CD8-positive, alpha-beta memory T cell (primary cell): Measurements from ENCODE around the gene ENTREP3. TPM values are rescaled to one million over a fixed set of nuclear protein-coding genes. Genes with fewer than 3 reads are reported as not detected.

ENCODE experiments used
- CTCF ChIA-PET: fragments of 350-600 bp; sonication (Branson Sonifier 250); formaldehyde crosslinking; loops from one replicate; lab custom pipeline; 2021; ENCODE audit warnings: antibody characterized with exemption; lab: Charles Lee
- POLR2A ChIA-PET: fragments of 350-600 bp; sonication (Branson Sonifier 250); formaldehyde crosslinking; loops from one replicate; lab custom pipeline; 2021; ENCODE audit warnings: antibody characterized with exemption; lab: Charles Lee
- DNase-seq, 5 donors: peaks; one replicate each; pipeline versions ENCODE4 v3.0.0 to v3.0.0-alpha.2; 2020 to 2022; ENCODE audit warnings: mixed read lengths in 1 of 5
- H3K27ac ChIP-seq: one replicate; pipeline ENCODE4 v1.7.0; 2013; ENCODE audit warnings: low read depth, mild to moderate bottlenecking, low read length, moderate library complexity
- H3K27me3 ChIP-seq: 2 replicates; pipeline ENCODE4 v1.7.0; 2013; ENCODE audit warnings: low read length, mild to moderate bottlenecking; ENCODE audit not compliant: insufficient read depth, poor library complexity, severe bottlenecking
- H3K36me3 ChIP-seq: 2 replicates; pipeline ENCODE4 v1.7.0; 2013; ENCODE audit warnings: mild to moderate bottlenecking, low read length, moderate library complexity; ENCODE audit not compliant: insufficient read depth
- H3K4me1 ChIP-seq: 2 replicates; pipeline ENCODE4 v1.7.0; 2013; ENCODE audit warnings: mild to moderate bottlenecking, low read length, moderate library complexity; ENCODE audit not compliant: insufficient read depth
- H3K4me3 ChIP-seq: 2 replicates; pipeline ENCODE4 v1.7.0; 2013; ENCODE audit warnings: mild to moderate bottlenecking, low read length
- H3K9me3 ChIP-seq: 2 replicates; pipeline ENCODE4 v1.7.0; 2013; ENCODE audit warnings: mild to moderate bottlenecking, low read length
- H3K27ac Mint-ChIP-seq, 8 donors: one replicate each; pipeline ENCODE4 v1.8.0; 2020 to 2021; ENCODE audit warnings: mixed read lengths in 8 of 8, mild to moderate bottlenecking in 6 of 8, inconsistent platforms in 3 of 8, moderate library complexity in 3 of 8
- H3K27me3 Mint-ChIP-seq, 2 donors: one replicate each; pipeline ENCODE4 v1.8.0; 2020 to 2021; ENCODE audit warnings: mixed read lengths in 2 of 2, mild to moderate bottlenecking in 1 of 2, moderate library complexity in 1 of 2
- H3K36me3 Mint-ChIP-seq, 3 donors: one replicate each; pipeline ENCODE4 v1.8.0; 2020 to 2021; ENCODE audit warnings: mixed read lengths in 3 of 3, inconsistent platforms in 1 of 3, mild to moderate bottlenecking in 1 of 3
- H3K4me1 Mint-ChIP-seq, 3 donors: one replicate each; pipeline ENCODE4 v1.8.0; 2020 to 2021; ENCODE audit warnings: mixed read lengths in 3 of 3, inconsistent platforms in 1 of 3, mild to moderate bottlenecking in 1 of 3
- H3K4me3 Mint-ChIP-seq, 7 donors: one replicate each; pipeline ENCODE4 v1.8.0; 2020 to 2021; ENCODE audit warnings: mixed read lengths in 7 of 7, mild to moderate bottlenecking in 6 of 7, moderate library complexity in 4 of 7, inconsistent platforms in 2 of 7
- H3K9me3 Mint-ChIP-seq, 5 donors: one replicate each; pipeline ENCODE4 v1.8.0; 2020 to 2022; ENCODE audit warnings: mixed read lengths in 5 of 5, mild to moderate bottlenecking in 3 of 5, moderate library complexity in 2 of 5, inconsistent platforms in 1 of 5
- polyA plus RNA-seq: library from polyadenylated mRNA; unstranded; fragments of 300-500 nt; fragmentation: Illumina TruSeq; gene quantifications from one replicate; pipeline ENCODE4 v1.2.3, GENCODE V29; 2021
- total RNA-seq, 2 experiments: library from RNA; stranded (reverse); gene quantifications; one replicate each; pipeline ENCODE4 v1.2.3, GENCODE V29; 2021

Gene ENTREP3
- total and polyA plus RNA-seq, 3 experiments from 2014 or later = 1.7 to 41.5 (median 39.1) TPM

GRCh38 chr1:155277070-155277901 lies 22.0 kb upstream of the ENTREP3 start, which contains the start of gene HCN3:
HCN3 (plus strand) TSS chr1:155277463; CDS start chr1:155277591, 128 bp downstream.
- H3K4me3 Mint-ChIP-seq = peak within 1 kb of the TSS; percentile 68 to 89 (median 80)
- peak within 1 kb of the TSS; percentile 56 to 87 (median 64) for H3K27ac Mint-ChIP-seq
- no peaks in the 10 kb centered on the region for H3K9me3 Mint-ChIP-seq
- ChIA-PET POLR2A (interaction anchor here (1.0 kb wide), 1 partner anchor 46 kb away, joined by 3 read pairs; no protein-coding TSS in a partner anchor), CTCF (interaction anchor here (1.1 to 9.0 kb wide), 6 partner anchors 11 to 580 kb away, joined by 3 to 64 read pairs (median 7); partner anchors contain the start of gene GON4L)
- H3K27me3 Mint-ChIP-seq = no peaks in the 10 kb centered on the region
- Histone ChIP-seq H3K4me3 (peak within 1 kb of the TSS; percentile 59), H3K4me1 (peaks cover 33% of the 10 kb centered on the region), H3K27me3 (no peaks in the 10 kb centered on the region), H3K36me3 (no peaks in the 10 kb centered on the region), H3K27ac (peak within 1 kb of the TSS; percentile 7), H3K9me3 (no peaks in the 10 kb centered on the region)
- DNase-seq = peak; percentile 82 to 94 (median 91)
- peaks cover 33 to 42% (median 37%) of the 10 kb centered on the region in 3 donors for H3K4me1 Mint-ChIP-seq
- H3K36me3 Mint-ChIP-seq = peaks cover 0 to 10% (median 0%) of the 10 kb centered on the region in 3 donors

GRCh38 chr1:155273343-155274245 lies 18.3 kb upstream of the ENTREP3 start, which contains the start of gene CLK2:
CLK2 (minus strand) TSS chr1:155273504; CDS start chr1:155270977, 2,527 bp downstream.
- POLR2A ChIA-PET = interaction anchor here (0.7 to 3.6 kb wide), 9 partner anchors 10 to 1315 kb away, joined by 3 to 25 read pairs (median 3); partner anchors contain the start of genes FDPS and SCAMP3
- DNase-seq = peak; percentile 90 to 96 (median 92)
- Mint-ChIP-seq H3K4me1 (peaks cover 41 to 56% (median 50%) of the 10 kb centered on the region in 3 donors), H3K27me3 (no peaks in the 10 kb centered on the region), H3K27ac (peak within 1 kb of the TSS; percentile 80 to 99 (median 95)), H3K4me3 (peak within 1 kb of the TSS; percentile 90 to 97 (median 95)), H3K36me3 (peaks cover 0 to 38% (median 12%) of the 10 kb centered on the region in 3 donors), H3K9me3 (no peaks in the 10 kb centered on the region)
- Histone ChIP-seq H3K4me3 (peak within 1 kb of the TSS; percentile 87), H3K9me3 (no peaks in the 10 kb centered on the region), H3K36me3 (peaks cover 23% of the 10 kb centered on the region), H3K27ac (peak within 1 kb of the TSS; percentile 64), H3K4me1 (peaks cover 42% of the 10 kb centered on the region), H3K27me3 (no peaks in the 10 kb centered on the region)
- CTCF ChIA-PET = interaction anchor here (0.7 to 9.0 kb wide), 10 partner anchors 10 to 193 kb away, joined by 3 to 64 read pairs (median 4); partner anchors contain the start of gene SCAMP3

GRCh38 chr1:155272466-155273342 lies 17.4 kb upstream of the ENTREP3 start:
- Histone ChIP-seq H3K27ac (peak overlapping the region; percentile 64), H3K27me3 (no peaks in the 10 kb centered on the region), H3K4me1 (peaks cover 33% of the 10 kb centered on the region), H3K9me3 (no peaks in the 10 kb centered on the region), H3K4me3 (peak overlapping the region; percentile 87), H3K36me3 (peaks cover 32% of the 10 kb centered on the region)
- Mint-ChIP-seq H3K36me3 (peaks cover 0 to 47% (median 16%) of the 10 kb centered on the region in 3 donors), H3K4me3 (peak overlapping the region; percentile 90 to 97 (median 95)), H3K4me1 (peaks cover 37 to 48% (median 45%) of the 10 kb centered on the region in 3 donors), H3K27me3 (no peaks in the 10 kb centered on the region), H3K9me3 (no peaks in the 10 kb centered on the region), H3K27ac (peak overlapping the region; percentile 80 to 99 (median 95))
- CTCF ChIA-PET = interaction anchor here (0.7 to 9.0 kb wide), 11 partner anchors 9 to 194 kb away, joined by 3 to 64 read pairs (median 4); partner anchors contain the start of gene SCAMP3
- no peak for DNase-seq
- POLR2A ChIA-PET = interaction anchor here (0.7 to 3.6 kb wide), 9 partner anchors 10 to 1314 kb away, joined by 3 to 25 read pairs (median 3); partner anchors contain the start of genes FDPS and SCAMP3

GRCh38 chr1:155269381-155269780 lies 14.1 kb upstream of the ENTREP3 start:
- Mint-ChIP-seq H3K27ac (peak overlapping the region in 1 of 8 donors; percentile 26), H3K36me3 (peaks cover 5 to 77% (median 24%) of the 10 kb centered on the region in 3 donors), H3K27me3 (no peaks in the 10 kb centered on the region), H3K4me3 (peak overlapping the region in 1 of 7 donors; percentile 27), H3K4me1 (peaks cover 22 to 33% (median 33%) of the 10 kb centered on the region in 3 donors), H3K9me3 (no peaks in the 10 kb centered on the region)
- Histone ChIP-seq H3K4me3 (no peak overlapping the region), H3K9me3 (no peaks in the 10 kb centered on the region), H3K36me3 (peaks cover 49% of the 10 kb centered on the region), H3K4me1 (peaks cover 20% of the 10 kb centered on the region), H3K27ac (no peak overlapping the region), H3K27me3 (no peaks in the 10 kb centered on the region)
- CTCF ChIA-PET = interaction anchor here (9.0 kb wide), 1 partner anchor 18 kb away, joined by 64 read pairs; no protein-coding TSS in a partner anchor
- no peak for DNase-seq
- POLR2A ChIA-PET = no interaction called here

GRCh38 chr1:155268630-155269029 lies 13.3 kb upstream of the ENTREP3 start:
- Histone ChIP-seq H3K27ac (no peak overlapping the region), H3K9me3 (no peaks in the 10 kb centered on the region), H3K27me3 (no peaks in the 10 kb centered on the region), H3K4me3 (no peak overlapping the region), H3K4me1 (peaks cover 15% of the 10 kb centered on the region), H3K36me3 (peaks cover 55% of the 10 kb centered on the region)
- Mint-ChIP-seq H3K4me1 (peaks cover 19 to 34% (median 29%) of the 10 kb centered on the region in 3 donors), H3K9me3 (no peaks in the 10 kb centered on the region), H3K4me3 (no peak overlapping the region), H3K27ac (no peak overlapping the region), H3K36me3 (peaks cover 5 to 84% (median 25%) of the 10 kb centered on the region in 3 donors), H3K27me3 (no peaks in the 10 kb centered on the region)
- ChIA-PET POLR2A (no interaction called here), CTCF (interaction anchor here (9.0 kb wide), 1 partner anchor 18 kb away, joined by 64 read pairs; no protein-coding TSS in a partner anchor)
- no peak for DNase-seq

GRCh38 chr1:155267373-155267772 lies 12.1 kb upstream of the ENTREP3 start:
- Histone ChIP-seq H3K36me3 (peaks cover 66% of the 10 kb centered on the region), H3K4me1 (peaks cover 14% of the 10 kb centered on the region), H3K27ac (no peak overlapping the region), H3K27me3 (no peaks in the 10 kb centered on the region), H3K9me3 (no peaks in the 10 kb centered on the region), H3K4me3 (no peak overlapping the region)
- DNase-seq = no peak
- POLR2A ChIA-PET = interaction anchor here (0.5 to 0.6 kb wide), 3 partner anchors 153 to 292 kb away, joined by 3 to 7 read pairs (median 6); no protein-coding TSS in a partner anchor
- Mint-ChIP-seq H3K9me3 (no peaks in the 10 kb centered on the region), H3K27ac (peak overlapping the region in 1 of 8 donors; percentile 64), H3K4me1 (peaks cover 20 to 38% (median 30%) of the 10 kb centered on the region in 3 donors), H3K27me3 (no peaks in the 10 kb centered on the region), H3K36me3 (peaks cover 5 to 86% (median 27%) of the 10 kb centered on the region in 3 donors), H3K4me3 (no peak overlapping the region)
- CTCF ChIA-PET = interaction anchor here (1.2 to 5.4 kb wide), 2 partner anchors 16 to 56 kb away, joined by 3 to 38 read pairs; no protein-coding TSS in a partner anchor
